HUES64 (cell line): ENCODE results near the gene JAZF1.

Source experiments
- H3K27ac ChIP-seq: 2 replicates; pipeline ENCODE4 v1.7.0; 2013; ENCODE audit warnings: low read depth, low read length, inconsistent platforms
- H3K27me3 ChIP-seq: 2 replicates; pipeline ENCODE4 v1.6.1; 2013; ENCODE audit warnings: mild to moderate bottlenecking, low read length; ENCODE audit not compliant: insufficient read depth
- H3K36me3 ChIP-seq: 2 replicates; pipeline ENCODE4 v1.6.1; 2013; ENCODE audit warnings: mild to moderate bottlenecking, low read length; ENCODE audit not compliant: insufficient read depth
- H3K4me1 ChIP-seq: 2 replicates; pipeline ENCODE4 v1.6.1; 2013; ENCODE audit warnings: mild to moderate bottlenecking, low read length, moderate library complexity; ENCODE audit not compliant: insufficient read depth
- H3K4me3 ChIP-seq: 2 replicates; pipeline ENCODE4 v1.5.1; 2013; ENCODE audit warnings: mild to moderate bottlenecking, low read length, moderate library complexity
- H3K9ac ChIP-seq: 2 replicates; pipeline ENCODE4 v1.6.1; 2013; ENCODE audit warnings: mild to moderate bottlenecking, low read depth, low read length
- H3K9me3 ChIP-seq: 2 replicates; pipeline ENCODE4 v1.6.1; 2013; ENCODE audit warnings: low read depth, low read length; ENCODE audit not compliant: insufficient read depth
- WGBS: fragments of 150-250, 120-280 bp; methylation state at CpG from one replicate; pipeline ENCODE4 v1.1.7; 2013; ENCODE audit warnings: missing lambda C conversion rate; 5-methylcytosine and 5-hydroxymethylcytosine counted together

The JAZF1 gene

GRCh38 chr7:28086198-28086597 lies 94.4 kb downstream of the JAZF1 start:
- Histone ChIP-seq H3K36me3 (no peaks in the 10 kb centered on the region), H3K4me1 (peaks cover 14% of the 10 kb centered on the region), H3K9me3 (no peaks in the 10 kb centered on the region), H3K4me3 (no peak overlapping the region), H3K27me3 (no peaks in the 10 kb centered on the region), H3K27ac (no peak overlapping the region), H3K9ac (no peak overlapping the region)
- 91% methylated on average over 2 of the region's 2 CpGs for WGBS

GRCh38 chr7:28083998-28084985 lies 96.3 kb downstream of the JAZF1 start:
- H3K4me3 ChIP-seq = no peak overlapping the region

GRCh38 chr7:28083164-28083997 lies 97.2 kb downstream of the JAZF1 start:
- H3K36me3 ChIP-seq = no peaks in the 10 kb centered on the region
- no peaks in the 10 kb centered on the region for H3K27me3 ChIP-seq
- H3K4me3 ChIP-seq = no peak overlapping the region
- no peak overlapping the region for H3K9ac ChIP-seq
- H3K27ac ChIP-seq = no peak overlapping the region
- H3K4me1 ChIP-seq = peaks cover 8% of the 10 kb centered on the region
- 93% methylated on average over 8 of the region's 8 CpGs for WGBS
- no peaks in the 10 kb centered on the region for H3K9me3 ChIP-seq

More at GRCh38 chr7:28083998-28084985, 96.3 kb downstream of the JAZF1 start:
- Histone ChIP-seq H3K27ac (no peak overlapping the region), H3K27me3 (no peaks in the 10 kb centered on the region), H3K4me1 (peaks cover 14% of the 10 kb centered on the region), H3K36me3 (no peaks in the 10 kb centered on the region), H3K9ac (no peak overlapping the region), H3K9me3 (no peaks in the 10 kb centered on the region)
- WGBS = 93% methylated on average over 5 of the region's 6 CpGs

GRCh38 chr7:28082071-28082470 lies 98.5 kb downstream of the JAZF1 start:
- WGBS = 95% methylated on average over 5 of the region's 5 CpGs
- H3K4me3 ChIP-seq = no peak overlapping the region
- H3K27ac ChIP-seq = no peak overlapping the region
- no peaks in the 10 kb centered on the region for H3K9me3 ChIP-seq
- no peaks in the 10 kb centered on the region for H3K36me3 ChIP-seq
- no peaks in the 10 kb centered on the region for H3K27me3 ChIP-seq
- no peaks in the 10 kb centered on the region for H3K4me1 ChIP-seq
- no peak overlapping the region for H3K9ac ChIP-seq

- no peak overlapping the region for H3K9ac ChIP-seq
- WGBS = 76% methylated on average over 5 of the region's 5 CpGs
- H3K4me1 ChIP-seq = no peaks in the 10 kb centered on the region; the same call in 1 of the 2 replicates
- no peak overlapping the region for H3K27ac ChIP-seq
- H3K36me3 ChIP-seq = no peaks in the 10 kb centered on the region
- no peak overlapping the region for H3K4me3 ChIP-seq
- H3K27me3 ChIP-seq = no peaks in the 10 kb centered on the region
- H3K9me3 ChIP-seq = no peaks in the 10 kb centered on the region
These were observed 99.6 kb downstream of the JAZF1 start for GRCh38 chr7:28081016-28081415.

GRCh38 chr7:28078036-28078901 lies 102.3 kb downstream of the JAZF1 start:
- no peak overlapping the region for H3K9ac ChIP-seq
- H3K4me1 ChIP-seq = no peaks in the 10 kb centered on the region; the same call in 1 of the 2 replicates
- no peaks in the 10 kb centered on the region for H3K9me3 ChIP-seq
- H3K27me3 ChIP-seq = no peaks in the 10 kb centered on the region
- no peak overlapping the region for H3K4me3 ChIP-seq
- 49% methylated on average over 5 of the region's 7 CpGs for WGBS
- no peaks in the 10 kb centered on the region for H3K36me3 ChIP-seq
- H3K27ac ChIP-seq = no peak overlapping the region

- Histone ChIP-seq H3K27ac (no peak overlapping the region), H3K9ac (no peak overlapping the region), H3K4me1 (no peaks in the 10 kb centered on the region; the same call in 1 of the 2 replicates)
These were observed 103.0 kb downstream of the JAZF1 start for GRCh38 chr7:28077616-28078015.

GRCh38 chr7:28076423-28077200 lies 104.0 kb downstream of the JAZF1 start:
- H3K27ac ChIP-seq = no peak overlapping the region
- H3K4me3 ChIP-seq = no peak overlapping the region
- WGBS = 96% methylated on average over 7 of the region's 11 CpGs
- no peaks in the 10 kb centered on the region for H3K9me3 ChIP-seq
- H3K36me3 ChIP-seq = no peaks in the 10 kb centered on the region
- H3K27me3 ChIP-seq = no peaks in the 10 kb centered on the region
- H3K4me1 ChIP-seq = peaks cover 5% of the 10 kb centered on the region; the same call in 1 of the 2 replicates
- H3K9ac ChIP-seq = no peak overlapping the region

More at GRCh38 chr7:28077616-28078015, 103.0 kb downstream of the JAZF1 start:
- Histone ChIP-seq H3K27me3 (no peaks in the 10 kb centered on the region), H3K4me3 (no peak overlapping the region), H3K36me3 (no peaks in the 10 kb centered on the region), H3K9me3 (no peaks in the 10 kb centered on the region)
- WGBS = 57% methylated on average over 1 of the region's 2 CpGs

GRCh38 chr7:28075674-28076358 lies 104.8 kb downstream of the JAZF1 start:
- Histone ChIP-seq H3K27me3 (no peaks in the 10 kb centered on the region), H3K9me3 (no peaks in the 10 kb centered on the region), H3K9ac (no peak overlapping the region), H3K4me3 (no peak overlapping the region), H3K27ac (no peak overlapping the region), H3K4me1 (peaks cover 5% of the 10 kb centered on the region; the same call in 1 of the 2 replicates), H3K36me3 (no peaks in the 10 kb centered on the region)
- WGBS = 94% methylated on average over 3 of the region's 3 CpGs
